HG03045 (cell line): ENCODE measurements around the gene CYP2C18.
"Not testable (repeated sequence)": the region's sequence is repeated elsewhere in the genome, so short reads cannot be mapped to it uniquely, and the experiment has no call there.

Experiments used
- ATAC-seq: cut with Tn5 transposase; IDR thresholded peaks from one replicate; pipeline ENCODE4 v1.9.1; 2021; ENCODE audit warnings: mild to moderate bottlenecking, moderate library complexity; ENCODE audit not compliant: unreplicated experiment

CYP2C18 gene

DNA sequence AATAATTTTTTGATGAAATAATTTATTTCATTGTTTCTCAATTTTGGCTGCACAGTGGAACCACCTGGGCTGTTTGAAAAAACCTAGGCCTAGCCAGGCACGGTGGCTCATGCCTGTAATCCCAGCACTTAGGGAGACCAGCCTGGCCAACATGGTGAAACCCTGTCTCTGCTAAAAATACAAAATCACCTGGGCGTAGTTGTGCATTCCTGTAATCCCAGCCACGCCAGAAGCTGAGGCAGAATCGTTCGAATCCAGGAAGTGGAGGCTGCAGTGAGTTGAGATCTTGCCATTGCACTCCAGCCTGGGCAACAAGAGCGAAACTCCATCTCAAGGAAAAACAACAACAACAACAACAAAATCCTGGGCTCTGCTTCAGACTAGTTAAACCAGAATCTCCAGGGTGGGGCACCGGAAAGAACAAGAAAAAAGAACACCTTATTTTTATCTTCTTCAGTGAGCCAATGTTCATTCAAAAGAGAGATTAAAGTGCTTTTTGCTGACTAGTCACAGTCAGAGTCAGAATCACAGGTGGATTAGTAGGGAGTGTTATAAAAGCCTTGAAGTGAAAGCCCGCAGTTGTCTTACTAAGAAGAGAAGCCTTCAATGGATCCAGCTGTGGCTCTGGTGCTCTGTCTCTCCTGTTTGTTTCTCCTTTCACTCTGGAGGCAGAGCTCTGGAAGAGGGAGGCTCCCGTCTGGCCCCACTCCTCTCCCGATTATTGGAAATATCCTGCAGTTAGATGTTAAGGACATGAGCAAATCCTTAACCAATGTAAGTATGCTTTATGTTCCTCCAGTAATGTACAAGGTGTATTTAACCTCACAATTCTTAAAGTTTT lies at the start of gene CYP2C18:
TSS of gene CYP2C18 (plus strand) at position 516 of the 841 bp plus-strand sequence. CDS start at position 607, 91 bp downstream.
- ATAC-seq: no peak

DNA sequence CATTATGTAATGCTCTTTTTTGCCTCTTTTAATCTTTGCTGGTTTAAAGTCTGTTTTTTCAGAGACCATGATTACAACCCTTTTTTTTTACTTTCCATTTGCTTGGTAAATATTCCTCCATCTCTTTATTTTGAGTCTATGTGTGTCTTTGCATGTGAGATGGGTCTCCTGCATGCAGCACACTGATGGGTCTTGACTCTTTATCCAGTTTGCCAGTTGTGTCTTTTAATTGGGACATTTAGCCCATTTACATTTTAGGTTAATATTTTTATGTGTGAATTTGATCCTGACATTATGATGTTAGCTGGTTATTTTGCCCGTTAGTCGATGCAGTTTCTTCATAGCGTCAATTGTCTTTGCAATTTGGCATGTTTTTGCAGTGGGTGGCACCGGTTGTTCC lies 45.4 kb upstream of the CYP2C18 start:
- not testable (repeated sequence) for ATAC-seq

DNA sequence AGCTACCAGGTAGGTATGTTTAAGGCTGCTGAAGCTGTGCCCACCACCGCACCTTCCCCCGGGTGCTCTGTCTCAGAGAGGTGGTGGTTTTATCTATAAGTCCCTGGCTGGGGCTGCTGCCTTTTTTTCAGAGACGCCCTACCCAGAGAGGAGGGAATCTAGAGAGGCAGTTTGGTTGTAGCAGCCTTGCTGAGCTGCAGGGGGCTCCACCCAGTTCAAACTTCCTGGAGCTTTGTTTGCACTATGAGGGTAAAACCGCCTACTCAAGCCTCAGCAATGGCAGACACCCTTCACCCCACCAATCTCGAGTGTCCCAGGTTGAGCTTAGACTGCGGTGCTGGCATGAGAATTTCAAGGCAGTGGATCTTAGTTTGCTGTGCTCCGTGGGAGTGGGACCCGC lies 43.6 kb upstream of the CYP2C18 start:
- ATAC-seq: no peak

DNA sequence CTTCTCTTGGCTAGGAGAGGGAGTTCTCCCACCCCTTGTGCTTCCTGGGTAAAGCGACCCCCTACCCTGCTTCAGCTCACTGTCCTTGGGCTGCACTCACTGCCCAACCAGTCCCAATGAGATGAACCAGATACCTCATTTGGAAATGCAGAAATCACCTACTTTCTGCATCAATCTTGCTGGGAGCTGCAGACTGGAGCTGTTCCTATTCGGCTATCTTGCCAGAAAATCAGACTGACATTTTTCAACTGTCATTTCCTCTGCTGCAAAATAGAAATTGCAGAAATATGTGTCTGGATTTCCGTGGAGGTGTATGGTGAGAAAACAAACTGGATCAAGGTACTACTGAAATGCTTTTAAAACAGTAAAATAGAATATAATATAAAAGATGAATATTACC lies 43.0 kb upstream of the CYP2C18 start:
- no peak for ATAC-seq

DNA sequence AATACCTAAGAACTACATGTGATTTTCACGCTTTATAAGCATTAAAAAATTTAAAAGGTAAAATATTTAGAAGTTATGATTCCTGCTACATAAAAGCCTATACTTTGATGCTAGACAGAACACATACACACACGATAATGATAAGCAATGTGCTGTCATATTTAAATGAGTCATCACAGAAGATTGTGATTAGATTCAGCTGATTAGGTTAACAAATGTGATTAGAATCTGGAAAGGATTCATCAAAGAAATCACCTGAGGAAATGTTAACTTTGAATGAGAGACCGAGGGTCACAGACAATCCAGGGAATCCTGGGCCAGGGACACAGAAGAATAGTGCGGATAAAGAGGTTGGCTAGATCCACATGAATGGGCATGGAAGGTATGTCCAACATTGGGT lies 42.0 kb upstream of the CYP2C18 start:
- ATAC-seq: no peak

DNA sequence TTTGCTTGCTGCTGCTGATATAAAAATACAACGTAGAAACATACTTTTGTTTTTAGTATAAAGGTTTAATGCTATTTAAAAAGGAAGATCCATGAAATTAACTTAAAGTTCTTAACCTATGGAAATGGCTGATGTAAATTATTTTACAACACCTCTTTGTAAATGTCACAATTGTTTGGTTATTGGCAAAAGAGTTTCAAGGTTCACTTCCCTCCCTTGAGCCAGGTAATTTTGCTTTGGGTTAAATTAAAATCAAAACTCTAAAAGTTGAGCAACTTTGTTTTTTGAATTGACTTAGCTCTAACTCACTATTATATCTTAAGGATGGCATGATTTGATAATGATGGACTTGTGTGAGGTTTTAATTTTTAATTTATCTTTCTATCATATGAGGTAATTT lies 39.2 kb upstream of the CYP2C18 start:
- no peak for ATAC-seq

DNA sequence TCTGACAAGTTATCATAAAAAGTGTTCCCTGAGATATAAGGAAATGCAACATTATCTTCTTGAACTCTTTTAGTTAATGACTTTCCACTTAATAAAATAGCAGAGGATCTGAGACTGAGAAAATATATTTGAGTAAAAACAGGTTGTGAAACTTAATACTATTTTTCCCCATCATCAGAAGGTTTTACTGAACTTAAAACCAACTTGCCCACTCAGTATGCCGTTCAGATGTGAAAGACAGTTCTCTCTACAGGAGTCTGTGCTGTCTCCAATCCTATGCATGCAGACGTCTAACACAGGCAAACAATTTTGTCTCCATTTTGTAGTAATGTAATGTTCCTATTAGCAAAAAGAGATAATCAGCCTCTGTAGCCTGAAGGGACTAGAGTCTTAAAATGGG lies 38.2 kb upstream of the CYP2C18 start:
- no peak for ATAC-seq

DNA sequence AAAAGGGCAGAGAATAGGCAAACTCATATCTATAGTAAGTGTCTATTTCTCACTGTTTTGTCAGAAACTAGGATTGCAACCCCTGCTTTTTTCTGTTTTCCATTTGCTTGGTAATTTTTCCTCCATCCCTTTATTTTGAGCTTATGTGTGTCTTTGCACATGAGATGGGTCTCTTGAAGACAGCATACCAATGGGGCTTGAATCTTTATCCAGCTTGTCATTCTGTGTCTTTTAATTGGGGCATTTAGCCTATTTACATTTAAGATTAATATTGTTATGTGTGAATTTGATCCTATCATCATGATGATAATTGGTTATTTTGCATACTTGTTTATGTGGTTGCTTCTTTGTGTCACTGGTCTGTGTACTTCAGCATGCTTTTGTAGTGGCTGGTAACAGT lies 28.3 kb upstream of the CYP2C18 start:
- ATAC-seq: not testable (repeated sequence)

DNA sequence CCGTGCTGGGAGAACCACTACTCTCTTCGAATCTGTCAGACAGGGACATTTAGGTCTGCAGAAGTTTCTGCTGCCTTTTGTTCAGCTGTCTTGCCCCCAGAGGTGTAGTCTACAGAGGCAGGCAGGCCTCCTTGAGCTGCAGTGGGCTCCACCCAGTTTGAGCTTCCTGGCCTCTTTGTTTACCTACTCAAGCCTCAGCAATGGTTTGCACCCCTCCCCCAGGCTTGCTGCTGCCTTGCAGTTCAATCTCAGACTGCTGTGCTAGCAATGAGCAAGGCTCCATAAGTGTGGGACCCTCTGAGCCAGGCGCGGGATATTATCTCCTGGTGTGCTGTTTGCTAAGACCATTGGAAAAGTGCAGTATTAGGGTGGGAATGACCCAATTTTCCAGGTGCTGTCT lies 20.5 kb upstream of the CYP2C18 start:
- ATAC-seq: not testable (repeated sequence)

DNA sequence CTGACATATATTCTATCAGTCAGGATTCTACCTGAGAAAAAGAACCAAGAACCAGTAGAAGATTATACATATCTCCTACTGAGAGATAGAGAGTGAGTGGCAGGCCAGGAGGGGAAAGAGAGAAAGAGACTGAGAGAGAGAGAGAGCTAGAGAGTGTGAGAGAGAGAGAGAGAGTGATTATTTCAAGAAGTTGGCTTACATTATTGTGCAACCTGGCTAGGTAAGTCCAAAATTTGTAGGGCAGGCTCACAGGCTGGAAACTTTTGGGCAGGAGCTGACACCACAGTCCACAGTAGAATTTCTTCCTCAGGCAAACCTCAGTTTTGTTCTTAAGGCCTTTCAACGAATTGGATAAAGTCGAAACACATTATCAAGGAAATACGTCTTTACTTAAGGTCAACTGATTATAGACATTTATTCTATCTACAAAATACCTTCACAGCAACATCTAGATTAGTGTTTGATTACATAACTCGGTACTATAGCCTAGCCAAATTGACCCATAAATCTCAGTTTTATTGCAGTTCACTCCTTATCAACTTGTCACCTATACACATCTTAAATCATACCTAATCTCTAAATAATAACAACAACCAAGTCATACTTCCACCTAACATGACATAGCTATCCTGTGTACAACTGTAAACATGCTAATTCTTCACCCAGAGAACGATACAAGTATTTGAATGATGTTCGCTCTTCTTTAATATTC lies 17.0 kb upstream of the CYP2C18 start:
- no peak for ATAC-seq

DNA sequence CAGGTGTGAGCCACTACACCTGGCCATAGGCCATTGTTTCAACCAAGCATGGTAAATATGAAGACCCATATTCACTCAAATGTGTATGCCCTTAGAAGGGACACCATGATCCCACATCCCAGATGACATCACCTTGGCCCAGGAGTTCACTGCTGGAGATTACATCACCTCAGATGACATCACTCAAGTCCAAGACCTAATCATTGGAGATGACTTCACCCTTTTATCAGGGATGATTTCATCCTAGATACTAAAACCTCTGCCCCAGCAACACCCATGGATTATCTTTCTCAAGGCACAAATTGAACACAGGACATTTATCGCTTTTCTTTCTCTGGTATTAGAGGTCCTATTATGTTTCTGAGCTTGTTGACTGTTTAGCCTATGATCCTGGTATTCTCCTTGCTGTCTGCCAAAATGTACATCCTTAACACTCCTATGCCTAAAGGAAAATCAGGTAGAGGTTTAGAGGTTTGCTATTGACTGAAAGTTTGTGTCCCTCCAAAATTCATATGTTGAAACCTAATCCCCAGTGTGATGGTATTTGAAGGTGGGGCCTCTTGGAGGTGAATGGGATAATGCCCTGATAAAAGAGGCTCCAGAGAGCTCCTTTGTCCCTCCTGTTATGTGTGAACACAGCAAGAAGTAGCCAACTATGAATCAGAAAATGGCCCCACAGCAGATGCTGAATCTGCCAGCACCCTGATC lies 9.8 kb upstream of the CYP2C18 start:
- no peak for ATAC-seq

DNA sequence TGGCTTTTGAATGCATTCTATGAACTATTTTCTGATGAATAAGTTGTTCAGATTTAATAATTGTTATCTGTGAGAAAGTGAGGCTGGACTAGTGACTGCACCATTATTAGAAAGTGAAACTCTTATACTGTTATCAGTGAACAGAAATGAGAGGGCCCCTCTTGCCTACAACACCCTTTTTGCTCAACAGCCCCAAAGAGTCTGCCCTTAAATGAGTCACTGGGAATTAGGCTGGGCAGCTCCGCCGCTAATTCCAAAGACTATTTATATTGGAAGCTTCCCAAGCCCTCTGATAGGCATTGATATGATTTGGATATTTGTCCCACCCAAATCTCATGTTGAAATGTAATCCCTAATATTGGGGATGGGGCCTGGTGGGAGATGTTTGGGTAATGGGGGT lies 7.0 kb upstream of the CYP2C18 start:
- ATAC-seq: no peak

DNA sequence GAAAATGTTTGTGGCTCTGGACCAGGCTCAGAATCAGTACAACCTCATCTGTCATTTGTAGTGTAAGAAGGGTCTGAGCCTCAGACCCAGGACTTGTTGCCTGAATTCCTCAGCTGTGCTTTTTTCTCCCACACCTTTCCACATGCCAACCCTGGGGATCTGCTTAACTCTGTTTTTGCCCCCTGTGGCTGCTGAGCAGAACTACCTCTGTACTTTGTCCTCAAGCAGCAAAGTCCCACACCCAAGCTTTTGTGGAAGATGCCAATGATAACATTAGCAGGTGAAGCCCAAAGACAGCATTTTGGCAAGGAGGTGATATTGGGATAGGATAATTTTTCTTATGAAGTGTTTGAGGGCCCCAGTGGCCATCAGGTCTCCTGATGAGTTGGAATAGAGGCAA lies 5.8 kb upstream of the CYP2C18 start:
- no peak for ATAC-seq

DNA sequence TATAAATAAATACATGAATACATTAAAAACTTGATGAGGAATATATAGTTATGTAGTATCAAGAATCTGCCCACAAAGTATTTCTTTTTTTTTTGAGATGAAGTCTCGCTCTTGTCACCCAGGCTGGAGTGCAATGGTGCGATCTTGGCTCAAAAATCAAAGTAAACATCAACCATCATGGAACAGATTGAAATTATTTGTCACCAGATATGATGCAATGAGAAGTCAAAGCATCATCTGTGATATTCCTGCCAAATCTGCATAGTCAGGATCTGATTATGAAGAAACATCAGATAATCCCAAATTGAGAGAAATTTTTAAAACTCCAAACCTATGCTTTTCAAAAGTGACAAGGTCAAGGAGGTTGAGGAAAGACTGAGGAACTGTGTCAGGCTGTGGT lies 5.1 kb upstream of the CYP2C18 start:
- no peak for ATAC-seq

DNA sequence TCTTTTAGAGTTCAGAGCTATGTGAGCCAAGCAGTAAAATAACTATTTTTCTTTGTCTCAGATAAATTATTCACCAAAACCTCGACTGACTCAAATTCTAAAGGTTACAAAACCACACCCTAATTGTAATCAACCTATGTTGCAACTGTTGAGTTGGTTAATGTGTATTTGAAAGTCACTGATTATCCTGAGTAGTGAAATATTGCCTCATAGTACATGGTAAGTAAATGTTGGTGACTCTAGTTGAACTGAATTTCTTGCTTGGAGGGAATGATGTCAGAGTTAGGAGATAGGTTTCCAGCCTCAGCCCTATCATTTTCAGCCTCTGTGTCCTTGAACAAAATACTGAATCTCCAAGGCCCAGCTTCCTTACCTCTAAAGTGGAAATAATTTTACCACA lies 3.0 kb upstream of the CYP2C18 start:
- ATAC-seq: no peak

DNA sequence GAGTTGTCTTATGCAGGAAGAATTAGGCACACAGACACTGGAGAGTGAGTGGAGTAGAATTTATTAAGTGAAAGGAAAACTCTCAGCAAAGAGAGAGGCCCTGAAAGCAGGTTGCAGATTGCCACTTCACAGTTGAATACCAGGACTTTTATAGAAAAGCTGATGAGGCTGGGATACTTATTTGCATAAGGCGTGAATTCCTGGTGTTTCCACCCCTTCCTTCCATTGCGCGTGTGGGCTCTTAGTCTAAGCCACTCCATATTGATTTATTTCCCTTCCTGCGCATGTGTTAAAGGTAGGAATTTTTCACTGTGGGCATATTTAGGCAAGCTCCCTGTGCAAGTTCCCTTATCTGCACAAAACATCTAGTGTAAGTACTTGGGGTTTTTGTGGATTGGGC lies 893 bp upstream of the CYP2C18 start:
- ATAC-seq: not testable (repeated sequence)

DNA sequence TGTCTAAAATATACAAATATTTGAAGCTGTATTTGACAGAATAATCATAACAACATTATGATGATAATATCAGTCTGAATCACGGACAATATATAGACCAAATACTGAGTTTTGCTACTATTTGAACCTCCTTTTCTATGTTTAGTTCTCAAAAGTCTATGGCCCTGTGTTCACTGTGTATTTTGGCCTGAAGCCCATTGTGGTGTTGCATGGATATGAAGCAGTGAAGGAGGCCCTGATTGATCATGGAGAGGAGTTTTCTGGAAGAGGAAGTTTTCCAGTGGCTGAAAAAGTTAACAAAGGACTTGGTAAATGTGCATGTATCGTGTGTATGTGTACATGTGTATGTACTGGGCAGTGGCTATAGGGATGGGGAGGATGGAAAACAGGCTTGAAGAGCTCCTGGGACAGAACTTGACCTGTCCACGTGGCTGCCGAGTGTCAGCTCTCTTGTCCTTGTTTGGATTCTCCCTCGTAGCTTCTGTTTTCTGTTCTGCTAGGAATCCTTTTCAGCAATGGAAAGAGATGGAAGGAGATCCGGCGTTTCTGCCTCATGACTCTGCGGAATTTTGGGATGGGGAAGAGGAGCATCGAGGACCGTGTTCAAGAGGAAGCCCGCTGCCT lies 4.2 kb downstream of the CYP2C18 start:
- no peak for ATAC-seq

DNA sequence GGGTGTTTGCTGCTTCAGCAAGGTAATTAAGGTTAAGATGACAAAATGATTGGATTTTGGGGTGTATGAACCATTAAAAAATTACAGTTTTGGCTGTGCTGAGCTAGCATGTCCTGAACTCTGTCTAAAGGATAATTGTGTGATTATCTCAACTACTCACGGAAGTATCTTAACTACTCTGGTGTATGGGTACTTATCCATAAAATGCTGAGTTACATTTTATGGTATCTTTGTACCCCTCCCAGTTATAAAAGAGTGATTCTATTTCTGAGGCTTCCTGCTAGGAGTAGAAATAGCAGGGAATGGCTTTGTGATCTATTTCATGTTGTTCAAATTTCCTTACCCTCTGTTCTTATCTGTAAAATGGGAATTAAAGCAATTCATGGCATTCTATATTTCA lies 22.6 kb downstream of the CYP2C18 start:
- ATAC-seq: no peak

DNA sequence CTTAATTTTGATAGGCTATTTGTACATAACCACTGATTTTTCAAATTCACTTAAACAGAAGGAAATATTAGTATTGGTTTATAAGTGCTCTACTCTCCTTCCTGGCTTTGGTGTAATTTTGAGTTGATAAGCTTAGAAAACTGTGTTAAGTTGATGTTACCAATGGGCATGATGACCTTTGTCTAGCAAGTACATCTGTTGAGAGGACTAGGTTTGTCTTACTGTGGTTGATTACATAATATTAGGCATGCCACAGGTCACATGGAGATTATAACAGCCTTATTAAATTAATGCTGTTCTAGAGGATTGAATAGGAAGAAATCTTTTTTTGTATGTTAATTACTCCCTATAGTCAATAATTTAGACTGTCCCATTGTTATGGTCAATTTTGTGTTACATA lies 27.0 kb downstream of the CYP2C18 start:
- no peak for ATAC-seq

DNA sequence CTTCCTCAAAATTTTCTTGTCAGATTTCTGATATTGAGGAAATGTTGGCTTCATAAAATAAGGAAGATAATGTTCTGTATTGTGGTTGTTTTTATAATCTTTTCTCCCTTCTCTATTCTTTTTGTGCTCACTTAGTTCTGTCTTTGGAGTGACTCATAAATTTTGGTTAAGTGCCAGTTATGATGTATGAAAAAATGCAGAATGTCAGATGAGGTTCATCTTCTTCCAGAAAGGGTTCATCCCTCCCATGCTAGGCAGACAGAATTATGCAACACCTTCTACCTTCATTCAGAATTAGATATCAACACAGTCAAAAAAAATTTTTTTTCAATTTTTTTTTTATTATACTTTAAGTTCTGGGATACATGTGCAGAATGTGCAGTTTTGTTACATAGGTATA lies 42.3 kb downstream of the CYP2C18 start:
- no peak for ATAC-seq

DNA sequence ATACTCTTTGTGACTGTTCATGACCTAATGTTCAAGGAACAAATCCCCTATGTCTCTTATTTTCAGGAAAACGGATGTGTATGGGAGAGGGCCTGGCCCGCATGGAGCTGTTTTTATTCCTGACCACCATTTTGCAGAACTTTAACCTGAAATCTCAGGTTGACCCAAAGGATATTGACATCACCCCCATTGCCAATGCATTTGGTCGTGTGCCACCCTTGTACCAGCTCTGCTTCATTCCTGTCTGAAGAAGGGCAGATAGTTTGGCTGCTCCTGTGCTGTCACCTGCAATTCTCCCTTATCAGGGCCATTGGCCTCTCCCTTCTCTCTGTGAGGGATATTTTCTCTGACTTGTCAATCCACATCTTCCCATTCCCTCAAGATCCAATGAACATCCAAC lies 51.7 kb downstream of the CYP2C18 start:
- ATAC-seq: no peak
